ENCODE data around the gene MAPK11.

The MAPK11 gene

GRCh38 chr22:50286275-50286674 is 16.1 kb upstream of the MAPK11 start:
- no peak for TF ChIP-seq CTCF (IDR thresholded peaks at IDR 0.05)
- no peak overlapping the region for H3K27ac ChIP-seq
- intact Hi-C loops (cut with DNase I; ENCODE audit: low total_unique reads): no loop called here
- no peaks in the 10 kb centered on the region for H3K27me3 ChIP-seq
- H3K4me3 ChIP-seq: no peak overlapping the region
- DNase-seq: no peak
- H3K36me3 ChIP-seq: peaks cover 80 to 98% (median 90%) of the 10 kb centered on the region in 3 donors
- no peaks in the 10 kb centered on the region for H3K9me3 ChIP-seq
- H3K4me1 ChIP-seq: peaks cover 0 to 47% (median 4%) of the 10 kb centered on the region in 4 donors

DNA sequence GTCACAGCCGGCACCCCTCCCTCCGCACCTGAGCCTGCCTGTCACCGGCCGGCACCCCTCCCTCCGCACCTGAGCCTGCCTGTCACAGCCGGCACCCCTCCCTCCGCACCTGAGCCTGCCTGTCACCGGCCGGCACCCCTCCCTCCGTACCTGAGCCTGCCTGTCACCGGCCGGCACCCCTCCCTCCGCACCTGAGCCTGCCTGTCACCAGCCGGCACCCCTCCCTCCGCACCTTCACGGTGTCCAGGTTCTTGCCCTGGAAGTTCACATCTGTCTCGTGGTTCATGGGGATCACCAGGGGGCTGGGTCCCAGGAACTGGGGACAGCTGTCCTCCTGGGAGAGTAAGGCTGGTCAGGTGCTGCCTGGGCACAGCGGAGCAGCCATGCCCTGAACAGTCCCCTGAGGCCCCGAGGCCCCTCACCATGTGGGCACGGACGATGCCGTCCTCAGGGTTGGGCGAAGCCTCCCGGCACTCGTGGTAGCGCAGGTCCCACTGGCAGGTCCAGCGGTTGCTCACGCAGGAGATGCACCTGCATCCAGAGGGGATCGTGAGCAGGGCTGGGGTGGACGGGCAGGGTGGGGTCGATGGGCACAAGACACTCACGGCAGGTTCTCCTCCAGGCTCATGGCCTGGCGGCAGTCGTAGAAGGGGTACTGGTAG is 15.5 kb upstream of the MAPK11 start:
- no peaks in the 10 kb centered on the region for H3K9me3 ChIP-seq
- peaks cover 0 to 43% (median 1%) of the 10 kb centered on the region in 4 donors for H3K4me1 ChIP-seq
- H3K27ac ChIP-seq: no peak overlapping the region
- no peaks in the 10 kb centered on the region for H3K27me3 ChIP-seq
- H3K36me3 ChIP-seq: peaks cover 86 to 98% (median 95%) of the 10 kb centered on the region in 3 donors
- no peak overlapping the region for H3K4me3 ChIP-seq
- intact Hi-C loops (cut with DNase I; ENCODE audit: low total_unique reads): no loop called here
- TF ChIP-seq CTCF (IDR thresholded peaks at IDR 0.05): no peak
- DNase-seq: no peak

GRCh38 chr22:50284479-50284878 is 14.3 kb upstream of the MAPK11 start:
- H3K27me3 ChIP-seq: no peaks in the 10 kb centered on the region
- intact Hi-C loops (cut with DNase I; ENCODE audit: low total_unique reads): no loop called here
- no peaks in the 10 kb centered on the region for H3K9me3 ChIP-seq
- no peak overlapping the region for H3K27ac ChIP-seq
- H3K4me1 ChIP-seq: peaks cover 0 to 35% (median 0%) of the 10 kb centered on the region in 4 donors
- H3K4me3 ChIP-seq: no peak overlapping the region
- DNase-seq: no peak
- no peak for TF ChIP-seq CTCF (IDR thresholded peaks at IDR 0.05)
- peaks cover 90 to 98% (median 95%) of the 10 kb centered on the region in 3 donors for H3K36me3 ChIP-seq

- H3K27me3 ChIP-seq: no peaks in the 10 kb centered on the region
- H3K9me3 ChIP-seq: no peaks in the 10 kb centered on the region
- intact Hi-C loops (cut with DNase I; ENCODE audit: low total_unique reads): no loop called here
- H3K4me3 ChIP-seq: no peak overlapping the region
- TF ChIP-seq CTCF (IDR thresholded peaks at IDR 0.05): no peak
- peaks cover 90 to 98% (median 95%) of the 10 kb centered on the region in 3 donors for H3K36me3 ChIP-seq
- H3K27ac ChIP-seq: no peak overlapping the region
- DNase-seq: no peak
- H3K4me1 ChIP-seq: peaks cover 0 to 29% (median 0%) of the 10 kb centered on the region in 4 donors
Observed at GRCh38 chr22:50283821-50284220, 13.6 kb upstream of the MAPK11 start.

DNA sequence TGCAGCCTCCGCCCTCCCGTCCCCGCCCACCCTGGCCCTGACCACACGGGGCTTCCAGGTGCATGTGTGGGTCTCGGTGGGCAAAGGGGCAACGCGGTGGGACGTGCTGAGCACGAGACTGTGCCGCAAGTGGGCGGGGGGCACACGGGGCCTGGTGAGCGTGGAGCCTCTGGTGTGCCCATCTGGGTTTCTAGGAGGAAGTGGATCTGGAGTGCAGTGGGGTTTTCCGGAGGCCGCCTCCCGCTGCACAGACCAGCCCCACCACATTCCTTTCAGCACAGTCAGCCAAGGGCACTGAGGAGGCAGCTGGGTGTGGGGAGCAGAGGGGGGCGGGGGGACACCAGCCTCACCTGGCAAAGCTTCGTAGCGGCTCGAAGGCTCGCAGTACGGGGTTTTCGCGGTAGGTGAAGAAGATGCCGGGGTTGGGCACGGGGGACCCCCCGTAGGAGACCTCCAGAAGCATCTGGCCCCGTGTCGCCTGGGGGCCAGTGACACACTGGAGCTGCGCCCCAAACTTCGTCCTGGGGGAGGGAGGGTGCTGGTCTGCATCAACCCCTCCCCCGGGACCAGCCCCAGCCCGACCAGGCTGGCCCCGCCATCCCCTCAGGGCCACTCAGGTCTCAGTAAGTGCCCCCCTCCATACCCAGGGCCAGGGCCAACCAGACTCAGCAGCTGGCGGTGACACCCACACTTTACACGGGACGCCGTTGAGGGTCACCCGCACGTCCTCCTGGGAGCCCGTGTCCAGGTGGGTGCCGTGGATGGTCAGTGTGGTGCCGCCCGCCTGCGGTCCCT is 12.4 kb upstream of the MAPK11 start:
- Histone ChIP-seq H3K4me3 (no peak overlapping the region), H3K27me3 (no peaks in the 10 kb centered on the region), H3K27ac (no peak overlapping the region), H3K36me3 (peaks cover 90 to 98% (median 95%) of the 10 kb centered on the region in 3 donors), H3K9me3 (no peaks in the 10 kb centered on the region), H3K4me1 (peaks cover 0 to 23% (median 0%) of the 10 kb centered on the region in 4 donors)
- intact Hi-C loops (cut with DNase I; ENCODE audit: low total_unique reads): no loop called here
- no peak for TF ChIP-seq CTCF (IDR thresholded peaks at IDR 0.05)
- no peak for DNase-seq
